Caco-2 (cell line): ENCODE data around the gene PCF11. TPM values are rescaled to one million over a fixed set of nuclear protein-coding genes. Genes with fewer than 3 reads are reported as not detected.
A peak's percentile ranks its signal among the peaks of the same experiment; 100 is the strongest.

Experiments used
- BruUV-seq: library from RNA; stranded (reverse); fragments of 400-500 nt; replicated peaks from 2 replicates; lab custom pipeline; 2021; lab: Mats Ljungman, UMichigan
- CTCF ChIA-PET: fragments of 300-600 bp; sonication (Branson Sonifier 250); formaldehyde crosslinking; loops from one replicate; lab custom pipeline; 2022; ENCODE audit warnings: antibody characterized with exemption; lab: Charles Lee
- POLR2A ChIA-PET: fragments of 300-600 bp; sonication (Branson Sonifier 250); formaldehyde crosslinking; loops from one replicate; lab custom pipeline; 2022; ENCODE audit warnings: antibody characterized with exemption; lab: Charles Lee
- DNase-seq, 2 experiments: peaks; one replicate each; pipeline versions ENCODE4 v3.0.0 to v3.0.0-alpha.2; 2020 to 2022
- H3K27me3 ChIP-seq: replicated peaks from 2 replicates; pipeline ENCODE4 v1.6.0; 2011; ENCODE audit warnings: low read length; ENCODE audit not compliant: control insufficient read depth, insufficient read depth
- H3K36me3 ChIP-seq: 2 replicates; pipeline ENCODE4 v1.5.1; 2011; ENCODE audit warnings: low read length; ENCODE audit not compliant: control insufficient read depth, insufficient read depth
- H3K4me1 ChIP-seq: fragments of 250-450 bp; sonication (Bioruptor Pico); 2 replicates; pipeline ENCODE4 v1.5.1; 2020; ENCODE audit warnings: mild to moderate bottlenecking
- H3K4me3 ChIP-seq: 2 replicates; pipeline ENCODE4 v1.5.1; 2011; ENCODE audit warnings: low read depth, mild to moderate bottlenecking, control low read depth, low read length
- H3K9me3 ChIP-seq: fragments of 250-450 bp; sonication (Bioruptor Pico); 2 replicates; pipeline ENCODE4 v1.5.1; 2020; ENCODE audit warnings: mild to moderate bottlenecking, moderate library complexity
- H3K27ac Mint-ChIP-seq: one replicate; pipeline ENCODE4 v1.8.0; 2022; ENCODE audit warnings: mixed read lengths; ENCODE audit not compliant: unreplicated experiment
- H3K27me3 Mint-ChIP-seq: one replicate; pipeline ENCODE4 v1.8.0; 2022; ENCODE audit warnings: mixed read lengths; ENCODE audit not compliant: insufficient read depth, unreplicated experiment
- H3K36me3 Mint-ChIP-seq: one replicate; pipeline ENCODE4 v1.8.0; 2022; ENCODE audit warnings: mild to moderate bottlenecking, mixed read lengths; ENCODE audit not compliant: insufficient read depth, unreplicated experiment
- H3K4me1 Mint-ChIP-seq: one replicate; pipeline ENCODE4 v1.8.0; 2022; ENCODE audit warnings: low read depth, mixed read lengths; ENCODE audit not compliant: unreplicated experiment
- H3K4me3 Mint-ChIP-seq: one replicate; pipeline ENCODE4 v1.8.0; 2022; ENCODE audit warnings: mild to moderate bottlenecking, moderate library complexity, mixed read lengths; ENCODE audit not compliant: unreplicated experiment
- H3K9me3 Mint-ChIP-seq: one replicate; pipeline ENCODE4 v1.8.0; 2022; ENCODE audit warnings: mixed read lengths; ENCODE audit not compliant: unreplicated experiment
- intact Hi-C: fragments of 100-400 bp; cut with micrococcal nuclease; formaldehyde crosslinking; loops from one replicate; pipeline ENCODE4 v1.10.0; 2022; ENCODE audit not compliant: unreplicated experiment
- total RNA-seq: library from RNA; stranded (reverse); gene quantifications from 2 replicates; pipeline ENCODE4 v1.2.3, GENCODE V29; 2022
- TF ChIP-seq, protein P1 (sequence below), 2 experiments: fragments of 200-600 bp in 1 of 2; IDR thresholded peaks; 1 replicate in 1 of 2; 2 replicates in 1 of 2; pipeline versions ENCODE4 v1.5.1 to v1.8.0; 2011 to 2022; ENCODE audit warnings: antibody characterized with exemption in 1 of 2, control low read depth in 1 of 2, inconsistent platforms in 1 of 2, low read depth in 1 of 2, low read length in 1 of 2, mild to moderate bottlenecking in 1 of 2, moderate library complexity in 1 of 2; ENCODE audit not compliant: insufficient read depth in 1 of 2, severe bottlenecking in 1 of 2, unreplicated experiment in 1 of 2

The PCF11 gene
- total RNA-seq, 1 experiment from 2014 or later = 78.4 TPM

DNA sequence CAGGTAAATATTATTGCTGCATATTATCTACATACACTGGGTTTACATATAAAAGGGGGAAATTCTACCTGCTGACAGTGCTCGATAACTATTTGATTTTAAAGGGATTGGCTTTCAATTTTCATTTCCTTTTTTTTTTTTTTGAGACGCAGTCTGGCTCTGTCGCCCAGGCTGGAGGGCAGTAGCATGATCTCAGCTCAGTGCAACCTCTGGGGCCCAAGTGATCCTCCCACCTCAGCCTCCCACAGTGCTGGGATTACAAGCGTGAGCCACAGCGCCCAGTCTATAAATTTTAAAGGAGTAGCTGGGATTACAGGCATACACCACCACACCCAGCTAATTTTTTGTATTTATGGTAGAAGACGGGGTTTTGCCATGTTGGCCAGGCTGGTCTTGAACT lies 3.2 kb upstream of the PCF11 start:
- Histone ChIP-seq H3K27me3 (no peaks in the 10 kb centered on the region), H3K4me3 (no peak overlapping the region), H3K9me3 (no peaks in the 10 kb centered on the region), H3K4me1 (0 out of 2 replicates have a peak, but pooled peaks cover 6% of the 10 kb centered on the region), H3K36me3 (no peaks in the 10 kb centered on the region)
- BruUV-seq = no TSS peak
- peaks cover 8% of the 10 kb centered on the region for H3K4me1 Mint-ChIP-seq
- POLR2A ChIA-PET = no interaction called here
- CTCF ChIA-PET = no interaction called here
- H3K27me3 Mint-ChIP-seq = no peaks in the 10 kb centered on the region
- no peaks in the 10 kb centered on the region for H3K9me3 Mint-ChIP-seq
- intact Hi-C loops = no loop called here
- TF ChIP-seq, protein P1, sequence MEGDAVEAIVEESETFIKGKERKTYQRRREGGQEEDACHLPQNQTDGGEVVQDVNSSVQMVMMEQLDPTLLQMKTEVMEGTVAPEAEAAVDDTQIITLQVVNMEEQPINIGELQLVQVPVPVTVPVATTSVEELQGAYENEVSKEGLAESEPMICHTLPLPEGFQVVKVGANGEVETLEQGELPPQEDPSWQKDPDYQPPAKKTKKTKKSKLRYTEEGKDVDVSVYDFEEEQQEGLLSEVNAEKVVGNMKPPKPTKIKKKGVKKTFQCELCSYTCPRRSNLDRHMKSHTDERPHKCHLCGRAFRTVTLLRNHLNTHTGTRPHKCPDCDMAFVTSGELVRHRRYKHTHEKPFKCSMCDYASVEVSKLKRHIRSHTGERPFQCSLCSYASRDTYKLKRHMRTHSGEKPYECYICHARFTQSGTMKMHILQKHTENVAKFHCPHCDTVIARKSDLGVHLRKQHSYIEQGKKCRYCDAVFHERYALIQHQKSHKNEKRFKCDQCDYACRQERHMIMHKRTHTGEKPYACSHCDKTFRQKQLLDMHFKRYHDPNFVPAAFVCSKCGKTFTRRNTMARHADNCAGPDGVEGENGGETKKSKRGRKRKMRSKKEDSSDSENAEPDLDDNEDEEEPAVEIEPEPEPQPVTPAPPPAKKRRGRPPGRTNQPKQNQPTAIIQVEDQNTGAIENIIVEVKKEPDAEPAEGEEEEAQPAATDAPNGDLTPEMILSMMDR (IDR thresholded peaks at IDR 0.05; ENCODE audit: insufficient read depth in 1 of 2, low read depth in 1 of 2, low read length in 1 of 2, severe bottlenecking in 1 of 2, unreplicated experiment in 1 of 2) = no peak
- peaks cover 26% of the 10 kb centered on the region for H3K36me3 Mint-ChIP-seq
- no peak for DNase-seq
- no peak overlapping the region for H3K27ac Mint-ChIP-seq
- no peak overlapping the region for H3K4me3 Mint-ChIP-seq

DNA sequence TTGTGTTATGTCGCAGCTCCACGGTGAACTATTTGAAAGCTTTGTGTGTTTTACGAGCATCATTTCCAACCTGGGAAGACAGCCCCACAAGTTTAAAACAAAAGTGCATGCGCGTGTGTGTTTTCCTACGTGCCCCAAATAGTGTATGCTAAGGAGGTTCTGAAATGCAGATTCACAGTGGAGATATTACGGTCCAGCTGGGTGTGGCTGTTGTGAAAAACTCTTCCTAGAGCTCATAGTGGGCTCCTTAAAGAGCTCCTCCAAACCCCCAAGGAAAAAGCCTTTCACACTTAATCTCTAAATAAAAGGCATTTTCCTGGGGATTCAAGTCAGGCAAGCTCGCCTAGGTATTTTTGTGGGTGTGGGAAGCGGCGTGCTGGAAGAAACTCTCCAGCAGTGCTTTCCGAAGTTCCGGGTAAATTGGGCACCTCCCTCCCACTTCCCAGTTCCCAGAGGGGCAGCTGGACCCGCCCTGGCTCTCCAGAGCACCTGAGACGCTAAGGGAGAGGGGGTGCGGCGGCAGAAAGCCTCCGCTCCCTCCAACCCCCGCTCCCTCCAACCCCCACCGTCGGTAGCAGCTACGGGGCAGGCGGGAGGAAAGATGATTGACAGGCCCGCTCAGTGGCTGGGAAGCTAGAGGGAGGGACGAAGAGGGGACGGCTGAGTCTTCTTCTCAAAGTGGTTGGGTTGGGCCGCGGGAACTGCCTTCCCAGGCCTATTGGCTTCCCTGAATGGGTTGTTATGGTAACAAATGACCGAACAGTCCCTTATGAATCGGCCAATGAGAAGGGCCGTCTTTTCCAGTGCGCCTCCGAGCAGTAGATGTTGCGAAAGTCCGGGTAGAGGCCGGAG lies 561 bp upstream of the PCF11 start:
- CTCF ChIA-PET = interaction anchor here (0.7 to 2.7 kb wide), 10 partner anchors 16 to 338 kb away, joined by 3 to 29 read pairs (median 6); partner anchors contain the start of genes DDIAS, PRCP and RAB30
- Mint-ChIP-seq H3K4me3 (peak overlapping the region; percentile 95), H3K27ac (peak overlapping the region; percentile 99), H3K27me3 (no peaks in the 10 kb centered on the region), H3K4me1 (peaks cover 28% of the 10 kb centered on the region), H3K36me3 (peaks cover 52% of the 10 kb centered on the region), H3K9me3 (no peaks in the 10 kb centered on the region)
- peak; percentile 100 for DNase-seq
- POLR2A ChIA-PET = interaction anchor here (0.5 to 3.1 kb wide), 23 partner anchors 9 to 492 kb away, joined by 3 to 57 read pairs (median 6); partner anchors contain the start of genes ANKRD42, CCDC90B, DDIAS and PRCP
- H3K9me3 ChIP-seq = no peaks in the 10 kb centered on the region
- BruUV-seq = TSS peak; percentile 95
- no peaks in the 10 kb centered on the region for H3K27me3 ChIP-seq
- H3K4me1 ChIP-seq = peaks cover 21% of the 10 kb centered on the region
- TF ChIP-seq, protein P1 (IDR thresholded peaks at IDR 0.05; ENCODE audit: insufficient read depth in 1 of 2, low read depth in 1 of 2, low read length in 1 of 2, severe bottlenecking in 1 of 2, unreplicated experiment in 1 of 2) = no peak
- no peaks in the 10 kb centered on the region for H3K36me3 ChIP-seq
- intact Hi-C loops = loop anchor here (1.0 to 2.0 kb wide), 10 partner anchors 37 to 555 kb away; partner anchors contain the start of genes ANKRD42, CCDC90B, DDIAS and RAB30
- peak overlapping the region; percentile 49 for H3K4me3 ChIP-seq

DNA sequence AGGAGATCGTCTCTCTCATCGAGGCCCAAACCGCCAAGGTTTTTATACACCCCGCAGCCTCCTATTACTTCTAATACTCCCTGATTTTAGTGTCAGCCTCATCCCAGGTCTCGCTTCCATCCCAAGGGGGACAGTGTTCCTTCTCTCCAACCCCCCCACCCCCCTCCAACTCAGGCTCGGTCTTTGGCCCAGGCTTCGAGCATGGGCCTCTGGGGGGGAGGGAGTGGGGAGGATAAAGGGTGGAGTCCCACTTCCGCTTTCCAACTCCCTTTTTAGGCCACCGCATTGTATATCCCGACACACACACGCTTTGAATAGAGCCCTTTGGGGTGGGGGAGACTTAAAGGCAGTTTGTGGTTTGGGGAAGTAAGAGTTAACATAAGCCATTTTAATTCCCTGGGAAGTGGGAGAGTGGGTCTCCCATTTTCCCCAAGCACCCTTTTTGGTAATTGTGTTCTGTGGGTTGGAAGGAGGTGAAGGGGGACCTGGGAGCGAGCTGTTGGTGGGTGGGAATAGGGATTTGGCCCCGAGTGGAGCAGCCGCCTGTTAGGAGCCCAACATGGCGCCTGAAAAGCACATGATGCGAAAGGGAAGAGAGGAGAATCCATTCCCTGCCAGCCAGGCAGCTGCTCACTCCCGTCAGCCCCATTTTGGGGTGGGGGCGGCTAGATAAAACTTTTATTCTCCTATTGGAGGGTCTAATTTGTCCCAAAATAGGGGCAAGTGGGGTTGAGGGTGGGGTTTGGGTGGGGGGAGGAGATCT lies 844 bp downstream of the PCF11 start:
- TSS peak; percentile 50 for BruUV-seq
- POLR2A ChIA-PET = interaction anchor here (0.5 to 3.1 kb wide), 21 partner anchors 9 to 491 kb away, joined by 3 to 57 read pairs (median 5); partner anchors contain the start of genes ANKRD42, DDIAS, PRCP and RAB30
- H3K9me3 ChIP-seq = no peaks in the 10 kb centered on the region
- CTCF ChIA-PET = interaction anchor here (1.1 to 2.7 kb wide), 6 partner anchors 42 to 256 kb away, joined by 3 to 29 read pairs (median 10); partner anchors contain the start of genes DDIAS and RAB30
- Mint-ChIP-seq H3K4me1 (peaks cover 22% of the 10 kb centered on the region), H3K9me3 (no peaks in the 10 kb centered on the region), H3K36me3 (peaks cover 65% of the 10 kb centered on the region), H3K4me3 (peak overlapping the region; percentile 95), H3K27ac (peak overlapping the region; percentile 99), H3K27me3 (no peaks in the 10 kb centered on the region)
- no peaks in the 10 kb centered on the region for H3K27me3 ChIP-seq
- intact Hi-C loops = loop anchor here (1.0 to 2.0 kb wide), 2 partner anchors 16 to 149 kb away; no protein-coding TSS in a partner anchor
- TF ChIP-seq, protein P1 (IDR thresholded peaks at IDR 0.05; ENCODE audit: insufficient read depth in 1 of 2, low read depth in 1 of 2, low read length in 1 of 2, severe bottlenecking in 1 of 2, unreplicated experiment in 1 of 2) = no peak
- H3K4me1 ChIP-seq = peaks cover 18% of the 10 kb centered on the region
- no peaks in the 10 kb centered on the region for H3K36me3 ChIP-seq
- DNase-seq = peak; percentile 68 to 70
- peak overlapping the region; percentile 77 for H3K4me3 ChIP-seq
